NCI-H2081 treated with DMSO at 0.1 percent for 48 hours (cell line): Measurements from ENCODE around the gene SCUBE1.

Experiments
- DNase-seq: peaks from one replicate; lab custom pipeline; 2025; lab: John Stamatoyannopoulos, UW

Gene SCUBE1

DNA sequence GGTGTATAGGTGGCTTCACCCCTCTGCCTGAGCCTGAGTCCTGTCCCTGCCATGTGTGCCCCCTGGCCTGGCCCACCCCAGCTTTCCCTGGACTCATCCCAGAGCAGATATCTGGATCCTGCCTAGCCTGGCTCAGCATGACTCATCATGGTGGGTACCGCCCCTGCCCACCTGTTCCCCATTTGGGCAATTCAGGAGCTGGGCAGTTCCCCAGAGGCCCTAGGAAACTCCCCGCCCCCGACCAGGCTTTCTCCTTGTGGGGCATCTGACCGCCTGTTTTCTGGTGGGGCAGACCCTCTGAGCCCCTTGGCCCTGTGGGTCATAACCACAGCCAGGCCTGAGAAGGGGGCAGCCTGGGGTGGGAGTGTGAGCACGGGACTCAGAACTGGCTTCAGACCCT is 187.4 kb downstream of the SCUBE1 start:
- no peak for DNase-seq

DNA sequence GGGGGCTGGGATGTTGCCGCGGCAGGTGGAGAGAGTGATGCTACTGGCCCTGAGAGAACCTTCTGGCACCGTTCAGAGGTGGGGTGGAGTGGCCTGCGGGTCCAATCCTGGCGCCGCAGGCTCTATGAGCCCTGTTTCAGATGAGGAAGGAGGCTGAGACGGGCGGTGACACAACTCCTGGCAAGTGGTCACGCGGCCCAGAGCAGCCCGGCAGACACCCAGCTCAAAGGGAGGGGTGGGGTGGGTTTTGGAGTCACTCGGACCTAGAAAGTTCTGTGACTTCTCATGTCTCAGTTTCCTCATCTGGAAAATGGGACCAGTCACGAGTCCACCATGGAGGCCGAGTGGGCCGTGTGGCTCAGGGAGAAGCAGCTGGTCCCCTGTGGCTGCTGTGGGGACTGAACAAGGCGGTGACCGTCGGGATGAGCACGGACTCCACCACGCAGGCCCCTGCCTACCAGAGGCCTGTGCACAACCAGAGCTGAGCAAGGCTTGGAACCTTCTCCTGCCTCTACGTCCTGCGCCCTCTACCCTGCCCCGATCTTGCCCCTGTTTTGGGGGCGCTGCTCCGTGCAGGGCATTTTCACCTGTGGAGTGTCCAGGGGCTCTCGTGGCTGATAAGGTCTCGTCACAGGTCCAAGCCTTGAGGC is 188.2 kb downstream of the SCUBE1 start:
- DNase-seq = no peak

DNA sequence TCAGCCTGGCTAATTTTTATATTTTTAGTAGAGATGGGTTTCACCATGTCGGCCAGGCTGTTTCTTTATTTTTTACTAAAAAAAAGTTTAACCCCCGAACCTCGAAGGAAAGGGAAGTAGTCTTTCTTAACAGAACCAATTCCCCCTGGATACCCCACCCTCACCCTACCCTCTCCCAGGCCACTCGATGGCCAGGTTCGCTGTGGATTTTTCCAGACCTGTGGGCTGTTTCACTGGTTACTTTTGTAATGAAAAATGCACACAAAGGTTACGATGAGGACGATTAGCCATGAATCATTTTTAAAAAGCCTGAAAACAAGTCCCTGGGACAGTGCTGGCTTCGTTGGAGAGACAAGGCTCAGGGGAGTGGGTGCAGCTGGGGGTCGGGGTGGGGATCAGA is 189.3 kb downstream of the SCUBE1 start:
- no peak for DNase-seq

DNA sequence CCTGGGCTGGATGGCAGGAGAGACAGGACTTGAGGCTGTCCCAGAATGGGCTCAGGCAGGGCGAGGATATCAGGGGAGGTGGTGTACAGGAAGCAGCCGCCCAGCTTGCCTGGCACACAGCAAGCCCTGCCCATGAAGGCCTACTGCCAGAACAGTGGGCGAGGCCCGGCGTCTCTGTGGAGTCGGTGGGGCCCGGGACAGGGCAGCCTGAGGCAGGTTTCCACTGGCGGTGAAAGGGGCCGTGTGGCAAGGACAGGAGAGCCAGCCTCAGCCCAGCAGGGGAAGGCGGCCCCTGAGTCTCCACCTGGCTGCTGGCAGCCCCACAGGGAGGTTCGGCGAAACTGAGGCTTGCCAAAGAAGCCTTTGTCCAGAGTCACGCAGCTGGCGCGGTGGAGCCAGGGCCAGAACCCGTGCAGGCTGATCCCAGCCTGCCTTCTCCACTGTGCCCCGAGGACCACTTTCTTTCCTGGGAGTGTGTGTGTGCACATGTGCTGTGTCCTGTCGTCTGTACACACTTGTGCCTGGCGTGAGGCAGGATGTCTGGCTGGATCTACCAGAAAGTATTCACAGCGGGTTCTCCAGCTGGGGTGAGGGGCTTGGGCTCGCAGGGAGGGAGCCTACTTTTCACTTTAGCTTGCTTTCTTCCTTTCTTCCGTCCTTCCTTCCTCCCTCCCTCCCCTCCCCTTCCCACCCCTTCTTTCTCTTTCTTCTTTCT is 190.7 kb downstream of the SCUBE1 start:
- no peak for DNase-seq

DNA sequence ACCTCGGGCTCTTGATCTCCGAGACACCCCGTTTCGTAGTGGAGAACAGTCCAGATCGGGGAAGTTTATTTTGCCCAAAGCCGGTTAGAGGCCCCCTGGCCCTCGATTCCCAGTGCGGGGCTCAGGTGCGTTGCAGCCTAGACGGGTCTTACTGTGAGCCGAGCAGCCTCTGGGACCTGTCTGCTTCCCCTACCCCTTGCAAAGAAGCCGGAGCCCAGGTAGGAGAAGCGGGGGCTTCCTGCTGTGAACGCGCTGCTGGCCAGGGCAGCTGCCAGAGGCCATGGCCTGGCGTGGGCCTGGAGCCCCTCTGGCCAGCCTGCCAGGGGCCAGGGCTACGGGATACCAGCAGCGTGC is 191.2 kb downstream of the SCUBE1 start:
- DNase-seq = no peak

DNA sequence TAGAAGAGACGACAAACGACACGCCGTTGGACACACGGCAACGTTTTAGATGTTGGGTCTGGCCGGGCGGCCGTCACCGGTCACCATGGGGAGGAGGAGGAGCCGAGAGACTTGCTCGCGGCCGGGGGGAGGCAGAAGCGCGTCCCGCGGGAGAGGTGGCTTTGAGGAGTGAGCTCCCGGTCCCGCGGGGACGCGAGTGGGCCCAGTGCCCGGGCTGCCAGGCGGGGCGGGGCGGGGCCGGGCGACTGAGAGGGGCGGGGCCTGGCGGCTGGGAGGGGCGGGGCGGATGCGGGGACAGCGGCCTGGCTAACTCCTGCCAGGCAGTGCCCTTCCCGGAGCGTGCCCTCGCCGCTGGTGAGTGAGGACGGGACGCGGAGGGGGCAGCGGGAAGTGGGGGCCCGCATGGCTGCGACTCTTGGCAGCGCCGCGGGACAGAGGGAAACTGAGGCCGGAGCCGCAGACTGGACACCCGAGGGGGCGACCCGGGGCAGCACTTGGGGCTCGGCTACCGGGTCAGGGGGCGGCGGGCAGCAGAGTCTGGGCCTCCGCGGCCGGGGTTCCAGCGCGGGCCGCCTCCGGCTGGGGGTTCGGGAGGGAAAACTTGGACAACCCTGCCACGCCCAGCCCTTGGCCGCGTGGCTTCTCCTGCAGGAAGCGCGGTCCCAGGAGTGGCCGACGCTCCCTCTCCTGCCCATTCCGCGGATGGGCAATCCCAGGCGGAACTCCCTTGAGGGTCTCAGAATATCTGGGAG is 191.7 kb downstream of the SCUBE1 start, which contains the start of gene TSPO:
Gene TSPO (plus strand): TSS at position 309 of the 752 bp plus-strand sequence. CDS start 7,680 bp downstream, outside the sequence.
- no peak for DNase-seq

DNA sequence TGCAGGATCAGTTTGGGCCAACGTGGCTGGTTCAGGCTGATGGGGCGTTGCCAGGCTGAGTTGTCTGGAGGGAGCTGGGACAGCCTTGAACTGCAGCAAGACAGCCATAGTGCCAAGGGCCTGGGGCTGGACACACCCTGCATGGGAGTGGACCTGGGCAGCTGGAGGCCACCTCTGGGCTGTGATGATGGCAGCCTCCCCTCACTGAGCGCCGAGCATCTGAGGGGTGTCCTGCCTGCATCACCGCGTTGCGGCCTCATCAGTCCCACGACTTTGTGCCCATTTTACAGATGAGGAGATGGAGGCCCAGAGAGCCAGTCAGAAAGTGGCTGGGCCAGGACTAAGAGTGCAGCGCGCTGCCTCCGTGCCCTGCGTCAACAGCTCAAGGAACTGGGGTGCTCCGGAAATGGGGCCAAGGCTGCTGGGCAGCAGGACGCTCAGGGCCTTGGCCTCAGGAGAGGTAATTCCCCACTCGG is 192.4 kb downstream of the SCUBE1 start:
- DNase-seq = no peak

DNA sequence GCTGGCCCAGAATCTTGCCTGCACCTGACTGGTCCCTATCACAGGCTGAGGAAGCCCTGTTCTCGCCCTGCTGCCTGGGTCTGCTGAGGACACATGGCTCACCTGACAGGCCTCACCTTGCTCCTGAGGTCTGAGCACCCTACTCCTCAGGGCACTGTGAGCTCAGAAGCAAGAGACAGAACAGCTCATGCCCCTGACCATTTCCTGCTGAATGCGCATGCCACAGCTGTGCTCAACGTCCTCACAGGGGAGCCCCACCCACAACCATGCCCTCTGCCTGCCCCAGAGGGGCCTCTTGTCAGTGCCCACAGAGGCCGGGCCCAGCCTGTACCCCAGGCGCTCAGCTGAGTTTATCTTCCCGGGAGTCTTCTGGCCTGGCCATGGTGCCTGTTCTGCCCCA is 194.6 kb downstream of the SCUBE1 start:
- DNase-seq = no peak

DNA sequence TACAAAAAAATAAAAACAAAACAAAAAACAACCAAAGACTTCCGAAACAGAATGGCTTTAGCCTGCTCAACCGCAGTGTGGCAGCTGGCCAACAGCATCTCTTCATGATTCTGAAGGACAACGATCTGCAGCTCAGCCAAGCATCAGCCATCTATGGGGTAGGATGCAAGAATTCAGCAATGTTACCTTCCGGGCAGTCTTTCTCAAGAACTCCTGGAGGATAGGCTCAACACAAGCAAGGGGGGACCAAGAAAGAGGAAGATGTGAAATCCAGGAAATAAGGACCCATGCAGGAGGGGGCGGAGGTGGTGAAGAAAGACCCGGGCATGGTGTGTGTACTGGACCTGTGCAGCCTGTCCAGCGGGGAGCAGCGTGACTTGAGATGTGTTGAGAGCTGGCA is 195.4 kb downstream of the SCUBE1 start:
- DNase-seq = no peak
